ENCODE data around the gene PACSIN2.

Gene PACSIN2

GRCh38 chr22:42883970-42884369, 131.0 kb downstream of the PACSIN2 start:
- in situ Hi-C loops (cut with HindIII; ENCODE audit: low sequenced_read_pairs): loop anchor here (5.0 kb wide), 1 partner anchor 58 kb away; no protein-coding TSS in a partner anchor
- no peak for TF ChIP-seq CTCF (IDR thresholded peaks at IDR 0.05; ENCODE audit: low read depth, low read length, missing control alignments)
- no peak for DNase-seq (ENCODE audit: low read depth)
- no peak overlapping the region for H3K4me3 ChIP-seq (ENCODE audit: low read depth, low read length)

DNA sequence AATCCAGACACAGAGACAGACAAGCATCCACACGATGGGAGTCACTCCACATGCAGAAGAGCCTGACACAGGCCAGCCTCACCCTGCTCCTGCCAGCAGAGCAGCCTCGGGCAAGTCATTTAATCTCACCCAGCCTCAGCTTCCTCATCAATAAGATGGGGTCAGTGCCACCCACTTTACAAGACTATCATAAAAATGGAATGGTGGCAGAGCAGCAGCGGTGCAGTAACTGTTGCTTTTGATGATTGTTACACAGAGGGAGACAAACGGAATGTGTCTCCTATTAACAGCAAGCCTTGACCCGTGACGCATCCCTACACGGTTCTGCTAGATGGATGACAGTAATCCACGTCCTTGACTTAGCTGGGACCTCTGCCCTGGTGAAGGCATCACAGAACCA, 131.8 kb downstream of the PACSIN2 start:
- no peak overlapping the region for H3K4me3 ChIP-seq (ENCODE audit: low read depth, low read length)
- TF ChIP-seq CTCF (IDR thresholded peaks at IDR 0.05; ENCODE audit: low read depth, low read length, missing control alignments): no peak
- no peak for DNase-seq (ENCODE audit: low read depth)
- in situ Hi-C loops (cut with HindIII; ENCODE audit: low sequenced_read_pairs): loop anchor here (5.0 kb wide), 1 partner anchor 59 kb away; no protein-coding TSS in a partner anchor

- TF ChIP-seq CTCF (IDR thresholded peaks at IDR 0.05; ENCODE audit: low read depth, low read length, missing control alignments): no peak
- in situ Hi-C loops (cut with HindIII; ENCODE audit: low sequenced_read_pairs): loop anchor here (5.0 kb wide), 1 partner anchor 60 kb away; no protein-coding TSS in a partner anchor
- no peak for DNase-seq (ENCODE audit: low read depth)
- H3K4me3 ChIP-seq (ENCODE audit: low read depth, low read length): no peak overlapping the region
These were observed 132.8 kb downstream of the PACSIN2 start for GRCh38 chr22:42881982-42882656.

DNA sequence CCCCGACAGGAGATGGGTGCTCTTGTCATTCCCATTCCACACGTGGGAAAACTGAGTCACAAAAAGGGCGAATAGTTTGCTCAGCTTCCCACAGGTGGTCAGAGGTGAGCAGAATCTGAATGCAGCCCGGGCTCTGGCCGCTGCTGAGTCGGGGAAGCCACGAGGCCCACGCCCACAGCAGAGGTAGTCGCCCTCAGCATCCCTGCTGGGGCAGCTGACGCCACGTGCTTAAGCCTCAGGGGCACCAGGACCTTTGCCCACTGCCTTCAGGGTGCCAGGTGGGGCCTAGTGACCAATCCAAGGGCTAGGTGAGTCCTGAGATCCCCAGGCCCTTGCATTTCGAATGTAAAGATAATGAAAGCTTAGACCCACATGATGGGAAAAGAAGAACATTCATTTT, 133.7 kb downstream of the PACSIN2 start:
- no peak for DNase-seq (ENCODE audit: low read depth)
- TF ChIP-seq CTCF (IDR thresholded peaks at IDR 0.05; ENCODE audit: low read depth, low read length, missing control alignments): no peak

DNA sequence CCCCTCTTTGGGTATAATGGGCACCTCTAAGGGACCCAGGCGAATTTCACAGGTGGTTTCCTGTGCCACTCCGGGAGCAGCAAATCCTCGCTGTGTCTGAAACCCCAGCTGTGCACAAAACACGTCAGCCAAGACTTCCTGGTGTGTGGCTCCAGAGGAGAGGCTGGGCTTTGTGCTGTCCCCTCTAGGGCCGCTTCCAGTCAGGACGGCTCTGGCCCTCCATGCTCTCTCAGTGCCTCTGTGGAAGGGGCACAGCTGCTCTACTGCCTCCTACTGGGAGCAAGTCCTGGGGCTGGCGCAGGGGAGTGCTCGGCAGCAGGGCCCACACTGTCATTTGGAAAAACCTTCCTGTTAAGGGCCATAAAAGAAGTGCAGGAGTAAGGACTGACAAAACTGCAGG, 134.1 kb downstream of the PACSIN2 start:
- in situ Hi-C loops (cut with HindIII; ENCODE audit: low sequenced_read_pairs): loop anchor here (5.0 kb wide), 1 partner anchor 61 kb away; no protein-coding TSS in a partner anchor
- TF ChIP-seq CTCF (IDR thresholded peaks at IDR 0.05; ENCODE audit: low read depth, low read length, missing control alignments): peak; percentile 11
- H3K4me3 ChIP-seq (ENCODE audit: low read depth, low read length): no peak overlapping the region
- no peak for DNase-seq (ENCODE audit: low read depth)

More for the DNA sequence above, 133.7 kb downstream of the PACSIN2 start:
- in situ Hi-C loops (cut with HindIII; ENCODE audit: low sequenced_read_pairs): loop anchor here (5.0 kb wide), 1 partner anchor 61 kb away; no protein-coding TSS in a partner anchor
- no peak overlapping the region for H3K4me3 ChIP-seq (ENCODE audit: low read depth, low read length)

DNA sequence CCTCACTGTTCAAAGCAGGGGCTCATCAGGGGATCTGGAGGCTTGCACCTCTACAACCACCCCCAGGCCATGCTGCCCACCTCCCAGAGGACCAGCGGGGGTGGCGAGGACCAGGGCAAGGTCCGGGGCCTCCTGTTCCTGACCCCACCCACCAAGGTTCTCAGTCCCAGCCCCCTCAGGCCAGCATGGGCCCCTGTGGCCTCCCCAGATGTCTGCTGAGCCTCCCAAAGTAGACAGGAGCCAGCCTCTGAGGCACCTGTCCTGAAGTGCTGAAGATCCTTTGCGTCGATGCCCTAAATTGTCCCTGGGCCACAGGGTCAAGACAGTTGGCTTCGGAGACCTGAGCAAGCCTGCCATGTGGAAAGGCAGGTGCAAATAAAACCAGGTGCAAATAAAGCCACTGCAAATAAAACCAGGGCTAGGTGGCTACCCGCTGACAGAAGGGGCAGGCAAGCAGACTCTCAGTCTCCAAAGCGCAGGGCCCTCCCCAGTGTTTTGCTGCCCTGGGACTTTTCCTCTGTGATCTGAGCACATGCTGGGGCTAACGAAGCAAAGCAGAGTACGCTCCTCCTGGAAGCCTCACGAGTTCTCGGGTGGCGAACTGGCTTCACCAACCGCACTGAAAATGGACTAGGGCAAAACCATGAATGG, 135.5 kb downstream of the PACSIN2 start:
- TF ChIP-seq CTCF (IDR thresholded peaks at IDR 0.05; ENCODE audit: low read depth, low read length, missing control alignments): no peak
- in situ Hi-C loops (cut with HindIII; ENCODE audit: low sequenced_read_pairs): loop anchor here (5.0 kb wide), 1 partner anchor 63 kb away; no protein-coding TSS in a partner anchor
- no peak for DNase-seq (ENCODE audit: low read depth)
- no peak overlapping the region for H3K4me3 ChIP-seq (ENCODE audit: low read depth, low read length)
